ENCODE data around the gene POU3F3. TPM values are rescaled to one million over a fixed set of nuclear protein-coding genes. Genes with fewer than 3 reads are reported as not detected.

The POU3F3 gene
- total and polyA plus RNA-seq, 2 of the 8 experiments (the other 6 are each of a cell fraction or from before 2014, with no cell fraction given) = 0.09 TPM; not detected in 1

DNA sequence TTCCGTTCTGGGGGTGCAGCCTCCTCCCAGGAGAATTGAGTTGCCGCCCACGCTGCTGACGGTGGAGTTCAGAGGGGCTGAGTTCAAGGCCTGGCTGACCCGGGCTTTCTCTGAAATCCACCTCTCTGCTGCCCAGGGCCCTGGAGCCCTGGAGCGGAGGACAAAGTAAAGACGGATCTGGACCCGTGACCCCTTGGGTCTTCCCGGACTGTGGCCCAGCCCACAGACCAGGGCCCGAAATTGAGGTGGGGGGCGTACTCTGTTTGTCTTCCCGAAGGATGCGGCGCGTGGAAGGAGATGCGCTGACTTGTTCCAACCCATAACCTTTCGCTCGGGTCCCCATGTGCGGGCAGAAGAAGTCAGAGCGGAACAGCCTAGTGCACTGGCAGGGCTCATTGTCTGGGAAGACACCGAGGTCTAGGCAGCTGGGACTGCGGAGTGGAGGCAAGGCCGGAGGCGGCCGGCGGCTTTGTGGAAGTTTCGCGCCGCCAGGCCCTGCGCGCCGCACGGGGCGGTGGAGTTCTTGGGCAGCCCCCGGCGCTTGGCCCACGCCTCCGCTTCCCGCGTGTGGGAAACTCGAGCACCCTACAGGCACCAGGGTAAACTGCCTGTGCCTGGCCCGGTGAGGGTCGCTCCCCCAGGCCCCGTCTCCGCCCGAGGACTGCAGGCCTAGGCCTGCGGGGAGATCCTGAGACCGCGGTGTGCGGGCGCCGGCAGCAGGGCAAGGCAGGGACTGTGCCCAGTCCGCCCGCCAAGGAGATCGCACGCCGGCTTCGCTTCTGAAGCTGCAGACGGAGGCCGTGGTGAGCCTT, 9.8 kb downstream of the POU3F3 start (continued):
- TF ChIP-seq, protein P1, sequence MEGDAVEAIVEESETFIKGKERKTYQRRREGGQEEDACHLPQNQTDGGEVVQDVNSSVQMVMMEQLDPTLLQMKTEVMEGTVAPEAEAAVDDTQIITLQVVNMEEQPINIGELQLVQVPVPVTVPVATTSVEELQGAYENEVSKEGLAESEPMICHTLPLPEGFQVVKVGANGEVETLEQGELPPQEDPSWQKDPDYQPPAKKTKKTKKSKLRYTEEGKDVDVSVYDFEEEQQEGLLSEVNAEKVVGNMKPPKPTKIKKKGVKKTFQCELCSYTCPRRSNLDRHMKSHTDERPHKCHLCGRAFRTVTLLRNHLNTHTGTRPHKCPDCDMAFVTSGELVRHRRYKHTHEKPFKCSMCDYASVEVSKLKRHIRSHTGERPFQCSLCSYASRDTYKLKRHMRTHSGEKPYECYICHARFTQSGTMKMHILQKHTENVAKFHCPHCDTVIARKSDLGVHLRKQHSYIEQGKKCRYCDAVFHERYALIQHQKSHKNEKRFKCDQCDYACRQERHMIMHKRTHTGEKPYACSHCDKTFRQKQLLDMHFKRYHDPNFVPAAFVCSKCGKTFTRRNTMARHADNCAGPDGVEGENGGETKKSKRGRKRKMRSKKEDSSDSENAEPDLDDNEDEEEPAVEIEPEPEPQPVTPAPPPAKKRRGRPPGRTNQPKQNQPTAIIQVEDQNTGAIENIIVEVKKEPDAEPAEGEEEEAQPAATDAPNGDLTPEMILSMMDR (IDR thresholded peaks at IDR 0.05; ENCODE audit: control extremely low read depth in 1 of 3, insufficient read depth in 1 of 3, low read depth in 1 of 3, low read length in 3 of 3) = no peak
- TF ChIP-seq ASH2L (IDR thresholded peaks at IDR 0.05; ENCODE audit: low read length) = no peak
- TF ChIP-seq TBP (IDR thresholded peaks at IDR 0.05; ENCODE audit: low read depth, low read length) = no peak
- peak; percentile 99 for TF ChIP-seq RNF2 (IDR thresholded peaks at IDR 0.05; ENCODE audit: borderline replicate concordance, low read depth, low read length, missing control alignments, poor library complexity, severe bottlenecking)
